AG04450 (cell line): ENCODE results near the gene CDH22. TPM values are rescaled to one million over a fixed set of nuclear protein-coding genes. Genes with fewer than 3 reads are reported as not detected.

Experiments
- CTCF ChIA-PET: fragments of 300-600, 350-600 bp; formaldehyde crosslinking; extraction: SDS; loops from one replicate; lab custom pipeline; 2022; ENCODE audit warnings: antibody characterized with exemption, inconsistent platforms; lab: Charles Lee
- POLR2A ChIA-PET: fragments of 350-600 bp; formaldehyde crosslinking; extraction: SDS; loops from one replicate; lab custom pipeline; 2021; ENCODE audit warnings: antibody characterized with exemption, inconsistent platforms; lab: Yijun Ruan, JAX
- DNase-seq: peaks from one replicate; pipeline ENCODE4 v3.0.0-alpha.2; 2011; ENCODE audit warnings: low read depth, low spot score
- H3K27ac ChIP-seq: one replicate; pipeline ENCODE4 v1.5.1; 2012; ENCODE audit warnings: low read depth, low read length, control low read depth
- H3K27me3 ChIP-seq: one replicate; pipeline ENCODE4 v1.6.0; 2012; ENCODE audit warnings: low read length; ENCODE audit not compliant: control insufficient read depth, insufficient read depth
- H3K4me3 ChIP-seq: 2 replicates; pipeline ENCODE4 v1.5.1; 2011; ENCODE audit warnings: mild to moderate bottlenecking, low read depth, low read length, control low read depth
- H3K9me3 ChIP-seq: 2 replicates; pipeline ENCODE4 v1.5.1; 2012; ENCODE audit warnings: low read length; ENCODE audit not compliant: control insufficient read depth, insufficient read depth
- polyA plus RNA-seq: library from polyadenylated mRNA; depleted of rRNA; stranded (reverse); fragments of >200 nt; gene quantifications from 2 replicates; pipeline ENCODE4 v1.2.3, GENCODE V29; 2011
- TF ChIP-seq, protein P1 (sequence below): IDR thresholded peaks from 2 replicates; pipeline ENCODE4 v1.5.1; 2011; ENCODE audit warnings: low read depth, low read length, control low read depth, inconsistent platforms

CDH22 gene
- polyA plus RNA-seq, 1 experiment: not detected

- no peak for DNase-seq
- H3K4me3 ChIP-seq: no peak overlapping the region
- ChIA-PET POLR2A (no interaction called here), CTCF (no interaction called here)
- H3K9me3 ChIP-seq: no peaks in the 10 kb centered on the region
- H3K27ac ChIP-seq: no peak overlapping the region
- TF ChIP-seq, protein P1, sequence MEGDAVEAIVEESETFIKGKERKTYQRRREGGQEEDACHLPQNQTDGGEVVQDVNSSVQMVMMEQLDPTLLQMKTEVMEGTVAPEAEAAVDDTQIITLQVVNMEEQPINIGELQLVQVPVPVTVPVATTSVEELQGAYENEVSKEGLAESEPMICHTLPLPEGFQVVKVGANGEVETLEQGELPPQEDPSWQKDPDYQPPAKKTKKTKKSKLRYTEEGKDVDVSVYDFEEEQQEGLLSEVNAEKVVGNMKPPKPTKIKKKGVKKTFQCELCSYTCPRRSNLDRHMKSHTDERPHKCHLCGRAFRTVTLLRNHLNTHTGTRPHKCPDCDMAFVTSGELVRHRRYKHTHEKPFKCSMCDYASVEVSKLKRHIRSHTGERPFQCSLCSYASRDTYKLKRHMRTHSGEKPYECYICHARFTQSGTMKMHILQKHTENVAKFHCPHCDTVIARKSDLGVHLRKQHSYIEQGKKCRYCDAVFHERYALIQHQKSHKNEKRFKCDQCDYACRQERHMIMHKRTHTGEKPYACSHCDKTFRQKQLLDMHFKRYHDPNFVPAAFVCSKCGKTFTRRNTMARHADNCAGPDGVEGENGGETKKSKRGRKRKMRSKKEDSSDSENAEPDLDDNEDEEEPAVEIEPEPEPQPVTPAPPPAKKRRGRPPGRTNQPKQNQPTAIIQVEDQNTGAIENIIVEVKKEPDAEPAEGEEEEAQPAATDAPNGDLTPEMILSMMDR: no peak
- H3K27me3 ChIP-seq: peaks cover 25% of the 10 kb centered on the region
Observed at GRCh38 chr20:46299078-46299477, 9.2 kb downstream of the CDH22 start.

DNA sequence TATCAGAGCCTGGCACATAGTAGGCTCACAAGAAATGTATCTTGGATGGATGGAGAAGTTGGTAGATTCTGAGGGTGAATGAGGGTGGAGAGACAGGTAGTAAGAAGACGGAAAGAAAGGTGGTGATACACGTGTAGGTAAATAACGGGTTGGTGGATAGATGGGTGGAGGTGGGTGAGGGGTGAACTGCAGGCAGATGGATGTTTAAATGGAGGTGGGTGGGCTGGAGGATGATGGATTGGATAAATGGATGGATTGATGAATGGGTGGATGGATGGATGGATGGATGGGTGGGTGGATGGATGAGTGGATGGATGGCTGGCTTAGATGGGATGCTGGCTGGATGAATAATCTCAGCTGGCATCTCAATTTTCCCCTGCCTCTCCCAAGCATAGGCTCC is 9.9 kb downstream of the CDH22 start:
- TF ChIP-seq, protein P1: no peak
- no peak for DNase-seq
- Histone ChIP-seq H3K27ac (no peak overlapping the region), H3K4me3 (no peak overlapping the region), H3K27me3 (peaks cover 21% of the 10 kb centered on the region), H3K9me3 (no peaks in the 10 kb centered on the region)
- POLR2A ChIA-PET: no interaction called here
- CTCF ChIA-PET: no interaction called here

DNA sequence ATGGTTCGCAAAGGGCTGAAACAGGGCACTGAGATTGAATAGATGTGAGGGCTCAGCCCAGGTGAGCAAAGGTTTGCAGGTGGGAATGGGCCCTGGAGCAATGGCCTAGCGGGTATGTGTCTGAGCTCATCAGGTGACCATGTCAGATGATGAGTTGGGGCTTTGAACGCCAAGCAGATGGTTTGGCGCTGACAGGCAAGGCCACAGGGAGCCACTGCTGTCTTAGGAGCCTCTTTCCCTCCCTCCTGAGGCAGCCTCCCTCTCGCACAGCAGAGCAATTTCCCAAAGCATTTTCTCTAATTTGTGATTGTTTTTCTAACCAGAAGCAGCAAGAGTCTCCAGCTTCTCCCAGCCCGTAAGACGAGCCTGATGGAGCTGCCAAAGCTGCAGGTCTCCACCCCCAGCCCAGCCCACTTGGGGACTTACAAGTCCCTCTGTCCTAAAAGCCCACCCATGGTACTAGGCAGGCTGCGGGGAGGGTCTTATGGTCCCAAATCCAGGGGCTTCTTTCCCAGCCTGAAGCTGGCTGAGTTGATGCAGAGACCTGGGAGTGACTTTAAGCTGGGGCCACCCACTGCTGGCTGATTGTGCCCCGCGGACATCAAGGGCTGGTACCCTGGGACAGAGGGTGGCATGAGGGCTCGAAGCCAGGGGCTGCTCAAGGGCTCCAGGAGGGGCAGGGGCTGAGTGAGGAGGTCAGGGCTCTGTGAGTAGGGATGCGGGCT is 11.6 kb downstream of the CDH22 start:
- DNase-seq: no peak
- TF ChIP-seq, protein P1: no peak
- POLR2A ChIA-PET: no interaction called here
- no peak overlapping the region for H3K4me3 ChIP-seq
- no peaks in the 10 kb centered on the region for H3K9me3 ChIP-seq
- peaks cover 15% of the 10 kb centered on the region for H3K27me3 ChIP-seq
- CTCF ChIA-PET: no interaction called here
- H3K27ac ChIP-seq: no peak overlapping the region

GRCh38 chr20:46293084-46293483 is 15.2 kb downstream of the CDH22 start:
- ChIA-PET CTCF (no interaction called here), POLR2A (no interaction called here)
- peak; percentile 1 for DNase-seq

DNA sequence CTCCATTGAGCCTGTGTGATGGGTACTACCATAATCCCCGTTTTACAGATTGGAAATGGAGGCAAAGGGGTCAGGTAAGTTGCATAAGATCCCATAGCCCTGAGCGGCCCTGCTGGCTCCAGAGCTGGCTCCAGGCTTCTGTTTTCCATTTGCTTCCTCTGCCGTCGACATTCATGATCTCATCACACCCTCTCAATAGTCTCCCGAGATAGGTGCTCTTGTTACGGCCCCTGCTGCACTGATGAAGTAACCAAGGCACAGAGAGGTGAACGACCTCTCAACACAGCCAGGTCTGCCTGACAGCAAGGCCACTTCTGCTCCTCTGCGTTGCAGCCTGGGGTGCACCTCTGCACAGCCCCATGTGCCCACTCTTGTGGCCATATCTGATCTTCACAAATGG is 16.9 kb downstream of the CDH22 start:
- H3K27me3 ChIP-seq: peaks cover 6% of the 10 kb centered on the region
- H3K4me3 ChIP-seq: no peak overlapping the region
- no peak for DNase-seq
- no peaks in the 10 kb centered on the region for H3K9me3 ChIP-seq
- ChIA-PET POLR2A (no interaction called here), CTCF (no interaction called here)
- TF ChIP-seq, protein P1: no peak
- H3K27ac ChIP-seq: no peak overlapping the region

More at GRCh38 chr20:46293084-46293483, 15.2 kb downstream of the CDH22 start:
- no peak overlapping the region for H3K27ac ChIP-seq
- no peak overlapping the region for H3K4me3 ChIP-seq
- H3K27me3 ChIP-seq: peaks cover 10% of the 10 kb centered on the region
- no peaks in the 10 kb centered on the region for H3K9me3 ChIP-seq
- TF ChIP-seq, protein P1: no peak
